H9 (cell line): ENCODE results near the gene ELF2. TPM values are rescaled to one million over a fixed set of nuclear protein-coding genes. Genes with fewer than 3 reads are reported as not detected.
A peak's percentile ranks its signal among the peaks of the same experiment; 100 is the strongest.

ENCODE experiments used
- DNase-seq: peaks from one replicate; pipeline ENCODE4 v3.0.0-alpha.2; 2017
- H2AFZ ChIP-seq: one replicate; pipeline ENCODE4 v1.6.1; 2013; ENCODE audit warnings: mild to moderate bottlenecking, low read length, control low read depth, moderate library complexity
- H2AK5ac ChIP-seq: 2 replicates; pipeline ENCODE4 v1.6.1; 2013; ENCODE audit warnings: low read length, control low read depth, mixed read lengths; ENCODE audit not compliant: insufficient read length
- H2BK120ac ChIP-seq: one replicate; pipeline ENCODE4 v1.6.1; 2013; ENCODE audit warnings: low read depth, mild to moderate bottlenecking, low read length, control low read depth, inconsistent platforms; ENCODE audit not compliant: poor library complexity, severe bottlenecking
- H2BK12ac ChIP-seq: 2 replicates; pipeline ENCODE4 v1.6.1; 2013; ENCODE audit warnings: low read length, control low read depth, mixed read lengths, low read depth; ENCODE audit not compliant: insufficient read length
- H2BK15ac ChIP-seq: 2 replicates; pipeline ENCODE4 v1.6.1; 2013; ENCODE audit warnings: low read depth, low read length, control low read depth
- H2BK20ac ChIP-seq: one replicate; pipeline ENCODE4 v1.6.1; 2013; ENCODE audit warnings: low read depth, mild to moderate bottlenecking, low read length, control low read depth, inconsistent platforms; ENCODE audit not compliant: poor library complexity, severe bottlenecking
- H2BK5ac ChIP-seq: 2 replicates; pipeline ENCODE4 v1.6.1; 2013; ENCODE audit warnings: low read length, control low read depth, mixed read lengths; ENCODE audit not compliant: insufficient read length
- H3K14ac ChIP-seq: 2 replicates; pipeline ENCODE4 v1.6.1; 2013; ENCODE audit warnings: low read length, control low read depth; ENCODE audit not compliant: insufficient read depth
- H3K18ac ChIP-seq: 2 replicates; pipeline ENCODE4 v1.6.1; 2013; ENCODE audit warnings: low read depth, mild to moderate bottlenecking, mixed read lengths, low read length, control low read depth; ENCODE audit not compliant: insufficient read length
- H3K23ac ChIP-seq: 2 replicates; pipeline ENCODE4 v1.6.1; 2013; ENCODE audit warnings: low read length, control low read depth, mixed read lengths, low read depth; ENCODE audit not compliant: insufficient read length
- H3K23me2 ChIP-seq: 2 replicates; pipeline ENCODE4 v1.6.1; 2013; ENCODE audit warnings: low read depth, mild to moderate bottlenecking, mixed read lengths, low read length, control low read depth; ENCODE audit not compliant: insufficient read length, poor library complexity, severe bottlenecking
- H3K27ac ChIP-seq: 2 replicates; pipeline ENCODE4 v1.5.1; 2013; ENCODE audit warnings: low read length, control low read depth, mixed read lengths, low read depth; ENCODE audit not compliant: insufficient read length
- H3K27me3 ChIP-seq: 2 replicates; pipeline ENCODE4 v1.6.1; 2013; ENCODE audit warnings: low read length, control low read depth, inconsistent platforms; ENCODE audit not compliant: insufficient read depth
- H3K4ac ChIP-seq: 2 replicates; pipeline ENCODE4 v1.6.1; 2013; ENCODE audit warnings: low read depth, mild to moderate bottlenecking, control low read depth, inconsistent platforms, low read length, moderate library complexity
- H3K4me1 ChIP-seq: 2 replicates; pipeline ENCODE4 v1.6.1; 2013; ENCODE audit warnings: low read length, control low read depth, inconsistent platforms; ENCODE audit not compliant: insufficient read depth
- H3K4me2 ChIP-seq: 2 replicates; pipeline ENCODE4 v1.6.1; 2013; ENCODE audit warnings: low read length, control low read depth, mixed read lengths; ENCODE audit not compliant: insufficient read length, insufficient read depth
- H3K56ac ChIP-seq: 2 replicates; pipeline ENCODE4 v1.6.1; 2013; ENCODE audit warnings: low read depth, mild to moderate bottlenecking, mixed read lengths, low read length, control low read depth; ENCODE audit not compliant: insufficient read length
- H3K79me1 ChIP-seq: 2 replicates; pipeline ENCODE4 v1.6.1; 2013; ENCODE audit warnings: low read depth, mild to moderate bottlenecking, moderate library complexity, low read length, control low read depth, inconsistent platforms; ENCODE audit not compliant: insufficient read depth, poor library complexity, severe bottlenecking
- H3K79me2 ChIP-seq: 2 replicates; pipeline ENCODE4 v1.6.1; 2013; ENCODE audit warnings: low read length, control low read depth, inconsistent platforms; ENCODE audit not compliant: insufficient read depth
- H3K9ac ChIP-seq: 2 replicates; pipeline ENCODE4 v1.6.1; 2013; ENCODE audit warnings: low read length, control low read depth, mixed read lengths; ENCODE audit not compliant: insufficient read length; ENCODE audit errors: extremely low read depth
- H3K9me3 ChIP-seq: one replicate; pipeline ENCODE4 v1.6.1; 2013; ENCODE audit warnings: low read depth, low read length, inconsistent platforms; ENCODE audit not compliant: control insufficient read depth
- H3T11ph ChIP-seq: one replicate; pipeline ENCODE4 v1.6.1; 2013; ENCODE audit warnings: mild to moderate bottlenecking, low read length, control low read depth, inconsistent platforms
- H4K20me1 ChIP-seq: one replicate; pipeline ENCODE4 v1.6.1; 2013; ENCODE audit not compliant: control insufficient read depth, insufficient read length, insufficient read depth
- H4K5ac ChIP-seq: 2 replicates; pipeline ENCODE4 v1.6.1; 2013; ENCODE audit warnings: low read depth, mild to moderate bottlenecking, mixed read lengths, low read length, control low read depth; ENCODE audit not compliant: insufficient read length
- H4K8ac ChIP-seq: replicated peaks from 2 replicates; pipeline ENCODE4 v1.6.1; 2013; ENCODE audit warnings: low read length, control low read depth, mixed read lengths, low read depth; ENCODE audit not compliant: insufficient read length
- H4K91ac ChIP-seq: 2 replicates; pipeline ENCODE4 v1.6.1; 2013; ENCODE audit warnings: low read depth, mild to moderate bottlenecking, moderate library complexity, mixed read lengths, low read length, control low read depth; ENCODE audit not compliant: insufficient read length
- H3K27ac Mint-ChIP-seq, 3 experiments: 2 replicates in 2 of 3; 3 replicates in 1 of 3; pipeline ENCODE4 v1.8.0; 2020 to 2021; ENCODE audit warnings: mixed read lengths in 3 of 3, mild to moderate bottlenecking in 1 of 3, moderate library complexity in 1 of 3
- H3K27me3 Mint-ChIP-seq: 2 replicates; pipeline ENCODE4 v1.8.0; 2021; ENCODE audit warnings: low read depth, mild to moderate bottlenecking, moderate library complexity, mixed read lengths
- H3K36me3 Mint-ChIP-seq, 3 experiments: 2 replicates in 2 of 3; 3 replicates in 1 of 3; pipeline ENCODE4 v1.8.0; 2020 to 2021; ENCODE audit warnings: low read depth in 3 of 3, mixed read lengths in 3 of 3; ENCODE audit not compliant: insufficient read depth in 1 of 3
- H3K4me1 Mint-ChIP-seq, 2 experiments: 2 replicates each; pipeline ENCODE4 v1.8.0; 2020; ENCODE audit warnings: mixed read lengths in 2 of 2
- H3K4me3 Mint-ChIP-seq, 2 experiments: 2 replicates in 1 of 2; 3 replicates in 1 of 2; pipeline ENCODE4 v1.8.0; 2020 to 2021; ENCODE audit warnings: mild to moderate bottlenecking in 2 of 2, mixed read lengths in 2 of 2, moderate library complexity in 1 of 2
- H3K9me3 Mint-ChIP-seq, 2 experiments: 2 replicates in 1 of 2; 3 replicates in 1 of 2; pipeline ENCODE4 v1.8.0; 2020; ENCODE audit warnings: mild to moderate bottlenecking in 2 of 2, mixed read lengths in 2 of 2, moderate library complexity in 1 of 2
- WGBS: extraction: QIAGEN DNeasy Blood & Tissue Kit; methylation state at CpG from one replicate; pipeline ENCODE4 v1.1.7; 2013; ENCODE audit warnings: missing lambda C conversion rate, low lambda C conversion rate, mixed read lengths; ENCODE audit not compliant: insufficient read length; ENCODE audit errors: extremely low coverage; 5-methylcytosine and 5-hydroxymethylcytosine counted together
- total RNA-seq: library from RNA; stranded (reverse); gene quantifications from 2 replicates; pipeline ENCODE4 v1.2.1, GENCODE V29; 2021
- TF ChIP-seq, protein P1 (sequence below): fragments of 200-600 bp; sonication (generic); conservative IDR thresholded peaks from 3 replicates; pipeline ENCODE4 v1.8.0; 2021; ENCODE audit warnings: antibody characterized with exemption, mild to moderate bottlenecking

ELF2 gene
- total RNA-seq, 1 experiment from 2014 or later, result 49.6 TPM

DNA sequence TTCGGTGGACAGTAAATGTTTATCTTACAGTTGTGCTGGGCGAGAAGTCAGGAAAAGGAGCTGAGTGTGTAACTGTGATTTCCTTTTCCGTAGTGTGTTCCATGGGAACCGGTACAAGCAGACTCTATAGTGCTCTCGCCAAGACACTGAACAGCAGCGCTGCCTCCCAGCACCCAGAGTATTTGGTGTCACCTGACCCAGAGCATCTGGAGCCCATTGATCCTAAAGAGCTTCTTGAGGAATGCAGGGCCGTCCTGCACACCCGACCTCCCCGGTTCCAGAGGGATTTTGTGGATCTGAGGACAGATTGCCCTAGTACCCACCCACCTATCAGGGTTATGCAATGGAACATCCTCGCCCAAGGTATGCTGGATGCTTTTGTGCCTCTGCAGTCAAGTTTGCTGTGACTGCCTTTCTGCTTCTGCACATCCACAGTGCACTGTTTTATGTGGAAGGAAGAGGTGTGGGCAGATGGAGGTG lies 134.0 kb downstream of the ELF2 start:
- H2BK12ac ChIP-seq, result no peak overlapping the region
- no peaks in the 10 kb centered on the region for H4K20me1 ChIP-seq
- no peak overlapping the region for H2AFZ ChIP-seq
- H4K5ac ChIP-seq, result no peak overlapping the region
- no peak overlapping the region for H3K4me2 ChIP-seq
- Mint-ChIP-seq H3K27ac (peak overlapping the region in 2 of 3 experiments; percentile 56 to 77; a peak in 2 of 7 replicates), H3K36me3 (peaks cover 23 to 55% (median 39%) of the 10 kb centered on the region in 3 experiments), H3K27me3 (no peaks in the 10 kb centered on the region), H3K4me1 (peaks cover 8% of the 10 kb centered on the region in 2 experiments; a peak in 3 of 4 replicates), H3K4me3 (no peak overlapping the region), H3K9me3 (no peaks in the 10 kb centered on the region)
- H2BK5ac ChIP-seq, result no peak overlapping the region
- no peak overlapping the region for H3K27ac ChIP-seq
- H3K9me3 ChIP-seq, result no peaks in the 10 kb centered on the region
- H3K4ac ChIP-seq, result no peak overlapping the region
- no peak overlapping the region for H4K8ac ChIP-seq
- DNase-seq, result no peak
- no peak overlapping the region for H3K9ac ChIP-seq
- no peaks in the 10 kb centered on the region for H3K23me2 ChIP-seq
- WGBS, result no CpG with 5 or more reads among the region's 10 CpGs
- H3K79me2 ChIP-seq, result peaks cover 12% of the 10 kb centered on the region; the same call in 1 of the 2 replicates
- H3K23ac ChIP-seq, result no peak overlapping the region
- H2BK20ac ChIP-seq, result no peak overlapping the region
- H3T11ph ChIP-seq, result no peak overlapping the region
- no peaks in the 10 kb centered on the region for H3K27me3 ChIP-seq
- no peak overlapping the region for H3K18ac ChIP-seq
- H3K14ac ChIP-seq, result no peak overlapping the region
- no peak overlapping the region for H2AK5ac ChIP-seq
- TF ChIP-seq, protein P1, sequence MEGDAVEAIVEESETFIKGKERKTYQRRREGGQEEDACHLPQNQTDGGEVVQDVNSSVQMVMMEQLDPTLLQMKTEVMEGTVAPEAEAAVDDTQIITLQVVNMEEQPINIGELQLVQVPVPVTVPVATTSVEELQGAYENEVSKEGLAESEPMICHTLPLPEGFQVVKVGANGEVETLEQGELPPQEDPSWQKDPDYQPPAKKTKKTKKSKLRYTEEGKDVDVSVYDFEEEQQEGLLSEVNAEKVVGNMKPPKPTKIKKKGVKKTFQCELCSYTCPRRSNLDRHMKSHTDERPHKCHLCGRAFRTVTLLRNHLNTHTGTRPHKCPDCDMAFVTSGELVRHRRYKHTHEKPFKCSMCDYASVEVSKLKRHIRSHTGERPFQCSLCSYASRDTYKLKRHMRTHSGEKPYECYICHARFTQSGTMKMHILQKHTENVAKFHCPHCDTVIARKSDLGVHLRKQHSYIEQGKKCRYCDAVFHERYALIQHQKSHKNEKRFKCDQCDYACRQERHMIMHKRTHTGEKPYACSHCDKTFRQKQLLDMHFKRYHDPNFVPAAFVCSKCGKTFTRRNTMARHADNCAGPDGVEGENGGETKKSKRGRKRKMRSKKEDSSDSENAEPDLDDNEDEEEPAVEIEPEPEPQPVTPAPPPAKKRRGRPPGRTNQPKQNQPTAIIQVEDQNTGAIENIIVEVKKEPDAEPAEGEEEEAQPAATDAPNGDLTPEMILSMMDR, result no peak
- peaks cover 3% of the 10 kb centered on the region for H3K79me1 ChIP-seq
- no peak overlapping the region for H2BK120ac ChIP-seq
- H3K4me1 ChIP-seq, result no peaks in the 10 kb centered on the region
- no peak overlapping the region for H3K56ac ChIP-seq
- H4K91ac ChIP-seq, result no peak overlapping the region
- H2BK15ac ChIP-seq, result no peak overlapping the region
